Fibroblast of pulmonary artery (primary cell): Measurements from ENCODE around the gene NPRL2.

ENCODE experiments used
- DNase-seq: peaks from one replicate; pipeline ENCODE4 v3.0.0-alpha.2; 2010; ENCODE audit warnings: low read depth
- H3K4me3 ChIP-seq: replicated peaks from 2 replicates; pipeline ENCODE4 v1.5.1; 2011; ENCODE audit warnings: low read depth, mild to moderate bottlenecking, control low read depth, low read length, moderate library complexity
- CTCF ChIP-seq: IDR thresholded peaks from 2 replicates; pipeline ENCODE4 v1.5.1; 2011; ENCODE audit warnings: mild to moderate bottlenecking, control low read depth, low read length, inconsistent platforms; ENCODE audit errors: missing control alignments

Gene NPRL2

DNA sequence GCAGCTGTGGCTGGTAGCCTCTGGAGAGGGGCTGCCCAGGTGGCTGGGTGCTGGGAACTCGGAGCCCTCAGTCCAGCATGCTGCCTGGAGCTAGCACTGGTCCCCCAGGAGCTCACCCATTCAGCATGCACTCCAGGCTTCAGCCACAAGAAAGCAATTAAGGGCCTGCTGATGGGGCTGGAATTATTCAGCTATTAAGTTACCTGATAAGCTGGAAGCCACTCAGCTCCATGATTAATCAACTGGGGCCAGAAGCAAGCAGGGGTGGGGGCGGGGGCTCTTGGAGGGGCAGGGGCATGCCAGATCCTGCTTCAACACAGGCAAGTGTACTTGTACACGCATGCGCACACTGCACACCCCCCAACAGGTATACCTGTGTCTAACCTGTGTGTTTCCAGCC, 30.8 kb upstream of the NPRL2 start:
- H3K4me3 ChIP-seq = no peak overlapping the region
- no peak for DNase-seq

GRCh38 chr3:50380405-50381085, 30.0 kb upstream of the NPRL2 start:
- DNase-seq = no peak
- TF ChIP-seq CTCF = no peak
- H3K4me3 ChIP-seq = no peak overlapping the region

More for the DNA sequence above, 30.8 kb upstream of the NPRL2 start:
- TF ChIP-seq CTCF = no peak

DNA sequence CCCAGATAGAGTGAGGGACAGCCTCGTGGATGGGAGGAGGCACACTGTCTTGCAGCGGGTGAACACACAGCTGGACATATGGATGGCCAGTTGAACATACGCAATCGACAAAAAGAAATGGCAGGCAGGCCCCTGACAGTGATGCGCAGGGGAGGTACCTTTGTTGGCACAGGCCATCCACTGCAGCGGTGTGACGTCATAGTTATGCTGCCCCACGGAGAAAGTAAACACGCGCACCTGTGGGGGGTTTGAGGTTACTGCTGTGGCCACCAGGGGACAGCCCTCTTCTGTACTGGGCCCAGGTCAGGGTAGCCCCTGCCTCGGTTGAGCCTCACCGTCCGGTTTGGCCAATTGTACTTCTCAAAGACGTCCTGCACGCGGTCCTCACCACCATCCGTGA, 28.2 kb upstream of the NPRL2 start:
- no peak overlapping the region for H3K4me3 ChIP-seq
- TF ChIP-seq CTCF = no peak
- no peak for DNase-seq

DNA sequence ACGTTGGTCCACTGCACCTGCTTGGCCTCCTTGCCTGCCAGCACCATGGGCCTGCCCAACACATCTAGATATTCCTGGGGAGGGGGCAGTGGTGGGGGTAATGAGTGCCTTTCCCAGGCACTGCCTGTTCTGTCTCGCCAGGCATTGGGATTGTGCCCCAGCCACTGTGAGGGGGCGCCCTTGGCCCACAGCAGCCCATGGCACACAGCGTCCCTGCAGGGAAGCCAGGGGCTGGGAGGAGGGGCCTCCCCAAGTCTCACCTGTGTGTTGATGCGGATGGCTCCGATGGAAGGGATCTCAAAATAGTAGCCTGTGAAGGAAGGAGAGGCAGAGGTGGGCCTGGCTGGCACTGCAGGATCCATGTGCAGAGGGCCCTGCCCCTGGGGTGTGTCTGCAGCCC, 27.4 kb upstream of the NPRL2 start:
- TF ChIP-seq CTCF = no peak
- no peak overlapping the region for H3K4me3 ChIP-seq
- DNase-seq = no peak

DNA sequence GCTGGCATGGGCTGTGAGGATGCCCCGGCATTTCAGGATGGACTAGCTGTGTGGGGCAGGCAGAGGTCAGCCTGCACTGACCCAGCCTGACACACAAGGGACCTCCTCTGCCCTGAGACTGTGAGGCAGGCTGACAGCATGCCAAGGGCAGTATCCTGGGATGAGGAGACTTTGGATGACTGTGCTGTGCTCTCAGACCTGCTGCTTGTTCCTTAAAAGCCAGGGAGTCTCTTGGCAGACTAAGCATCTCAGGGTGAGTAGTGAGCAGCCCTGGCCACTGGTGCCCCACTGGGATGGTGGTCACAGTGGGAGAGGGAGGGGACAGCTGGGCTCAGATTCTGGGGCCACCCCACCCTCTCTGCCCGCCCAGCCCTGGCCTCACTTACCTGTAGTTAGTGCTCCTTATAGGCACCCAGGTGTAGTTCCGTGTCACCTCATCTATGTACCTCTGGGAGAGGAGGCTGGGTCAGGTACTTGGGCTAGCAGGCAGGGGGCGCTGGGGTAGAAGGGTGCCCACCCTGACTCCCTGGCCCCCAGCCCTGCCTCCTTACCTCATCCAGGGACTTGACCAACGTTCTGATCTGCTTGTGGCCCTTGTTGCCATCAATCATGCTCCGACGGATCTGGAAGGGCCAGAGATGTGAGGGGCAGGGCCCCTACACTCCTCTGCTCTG, 24.8 kb upstream of the NPRL2 start:
- TF ChIP-seq CTCF = no peak
- no peak for DNase-seq
- no peak overlapping the region for H3K4me3 ChIP-seq

DNA sequence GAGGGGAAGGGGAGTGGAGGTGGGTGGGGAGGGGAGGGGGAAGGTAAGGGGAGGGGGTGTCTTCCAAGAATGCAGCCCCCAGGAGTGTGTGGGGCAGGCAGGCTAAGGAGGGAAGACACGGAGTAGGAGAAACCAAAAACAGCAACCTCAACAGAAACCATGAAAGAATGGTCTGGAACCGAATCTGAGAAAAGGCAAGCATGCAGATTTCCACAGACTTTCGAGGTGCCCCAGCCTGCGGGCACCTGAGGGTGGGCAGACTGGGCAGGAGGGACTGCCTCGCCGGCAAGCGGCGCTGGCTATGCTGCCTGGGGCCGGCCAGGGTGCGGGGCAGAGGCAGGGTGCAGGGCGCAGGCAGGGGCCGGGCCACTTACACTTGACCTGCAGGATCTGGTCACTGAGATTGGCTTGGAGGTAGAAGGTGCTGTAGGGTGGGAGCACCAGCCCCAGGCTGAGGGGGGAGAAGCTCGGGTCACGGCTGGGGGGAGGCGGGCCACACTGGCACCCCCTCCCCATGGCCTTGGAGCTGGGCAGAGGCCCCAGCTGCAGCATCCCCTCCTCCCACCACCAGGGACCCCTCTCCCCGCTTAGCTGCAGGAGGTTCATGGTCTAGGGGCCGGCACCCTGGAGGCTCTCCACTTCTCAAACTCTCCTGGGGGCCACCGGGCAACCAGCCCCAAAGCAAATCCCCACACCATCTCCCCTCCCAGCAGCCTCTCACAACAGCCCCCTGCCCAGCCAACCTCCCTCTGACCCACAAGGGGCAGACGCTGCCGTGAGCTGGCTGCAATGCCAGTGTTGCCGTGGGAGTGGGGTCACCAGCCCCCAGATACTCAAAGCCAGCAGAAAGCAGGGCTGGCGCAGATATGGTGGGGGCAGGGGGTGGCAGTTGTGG, 24.0 kb upstream of the NPRL2 start:
- TF ChIP-seq CTCF = no peak
- no peak overlapping the region for H3K4me3 ChIP-seq
- no peak for DNase-seq
